ENCODE measurements around the gene ATP5PD.

The ATP5PD gene

DNA sequence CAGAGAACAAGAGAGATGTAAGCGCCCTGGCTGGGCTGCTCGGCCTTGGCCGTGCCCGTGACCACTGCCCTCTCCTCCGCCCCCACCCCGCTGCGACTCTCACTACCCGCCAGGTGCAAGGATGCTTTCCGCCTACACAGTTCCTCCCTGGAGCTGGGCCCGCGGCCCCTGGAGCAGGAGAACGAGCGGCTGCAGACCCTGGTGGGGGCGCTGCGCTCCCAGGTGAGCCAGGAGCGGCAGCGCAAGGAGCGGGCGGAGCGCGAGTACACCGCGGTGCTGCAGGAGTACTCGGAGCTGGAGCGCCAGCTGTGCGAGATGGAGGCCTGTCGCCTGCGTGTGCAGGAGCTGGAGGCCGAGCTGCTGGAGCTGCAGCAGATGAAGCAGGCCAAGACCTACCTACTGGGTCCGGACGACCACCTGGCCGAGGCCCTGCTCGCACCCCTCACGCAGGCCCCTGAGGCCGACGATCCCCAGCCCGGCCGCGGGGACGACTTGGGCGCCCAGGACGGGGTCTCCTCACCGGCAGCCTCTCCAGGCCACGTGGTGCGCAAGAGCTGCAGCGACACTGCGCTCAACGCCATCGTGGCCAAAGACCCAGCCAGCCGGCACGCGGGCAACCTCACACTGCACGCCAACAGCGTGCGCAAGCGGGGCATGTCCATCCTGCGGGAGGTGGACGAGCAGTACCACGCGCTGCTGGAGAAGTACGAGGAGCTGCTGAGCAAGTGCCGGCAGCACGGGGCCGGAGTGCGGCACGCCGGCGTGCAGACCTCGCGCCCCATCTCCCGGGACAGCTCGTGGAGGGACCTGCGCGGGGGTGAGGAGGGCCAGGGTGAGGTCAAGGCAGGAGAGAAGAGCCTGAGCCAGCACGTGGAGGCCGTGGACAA lies 43.5 kb downstream of the ATP5PD start:
- H3K27ac ChIP-seq = no peak overlapping the region
- H3K36me3 ChIP-seq (ENCODE audit: control insufficient read depth, insufficient read depth, low read length) = no peaks in the 10 kb centered on the region
- H3K79me2 ChIP-seq = no peaks in the 10 kb centered on the region
- no peak overlapping the region for H3K4me2 ChIP-seq (ENCODE audit: low read length)
- no peak overlapping the region for H2AFZ ChIP-seq
- no peak for TF ChIP-seq CTCF (IDR thresholded peaks at IDR 0.05)
- no peaks in the 10 kb centered on the region for H3K4me1 ChIP-seq
- H3K27me3 ChIP-seq (ENCODE audit: control insufficient read depth, insufficient read depth, low read length) = no peaks in the 10 kb centered on the region
- no peak overlapping the region for H3K4me3 ChIP-seq (ENCODE audit: low read depth, low read length)
- H3K9ac ChIP-seq = no peak overlapping the region
- no peaks in the 10 kb centered on the region for H3K9me3 ChIP-seq (ENCODE audit: control insufficient read depth, low read length)

- Histone ChIP-seq H3K9me3 (ENCODE audit: control insufficient read depth, low read length) (no peaks in the 10 kb centered on the region), H3K4me1 (no peaks in the 10 kb centered on the region), H3K4me2 (ENCODE audit: low read length) (no peak overlapping the region), H3K27ac (no peak overlapping the region), H3K36me3 (ENCODE audit: control insufficient read depth, insufficient read depth, low read length) (no peaks in the 10 kb centered on the region), H3K4me3 (ENCODE audit: low read depth, low read length) (no peak overlapping the region), H2AFZ (no peak overlapping the region), H3K79me2 (peaks cover 2% of the 10 kb centered on the region), H3K9ac (no peak overlapping the region), H3K27me3 (ENCODE audit: control insufficient read depth, insufficient read depth, low read length) (no peaks in the 10 kb centered on the region)
- TF ChIP-seq CTCF (IDR thresholded peaks at IDR 0.05) = no peak
Measured at GRCh38 chr17:75001915-75002843, 44.6 kb downstream of the ATP5PD start.

DNA sequence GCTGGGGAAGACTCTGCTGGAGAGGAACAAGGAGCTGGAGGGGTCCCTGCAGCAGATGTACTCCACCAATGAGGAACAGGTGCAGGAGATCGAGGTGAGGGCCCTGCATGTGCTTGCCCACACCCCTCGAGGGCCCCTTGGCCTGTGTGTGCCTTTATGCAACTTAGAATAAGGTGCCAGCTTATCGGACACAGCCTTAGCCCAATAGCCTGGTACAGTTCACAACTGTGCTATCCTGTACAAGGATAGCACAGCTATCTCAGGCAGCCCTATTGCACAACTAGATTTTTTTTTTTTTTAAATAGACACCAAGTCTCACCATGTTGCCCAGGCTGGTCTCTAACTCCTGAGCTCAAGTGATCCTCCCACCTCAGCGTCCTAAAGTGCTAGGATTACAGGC lies 47.2 kb downstream of the ATP5PD start:
- Histone ChIP-seq H3K27ac (no peak overlapping the region), H3K36me3 (ENCODE audit: control insufficient read depth, insufficient read depth, low read length) (no peaks in the 10 kb centered on the region)

GRCh38 chr17:74998783-74999182 lies 48.0 kb downstream of the ATP5PD start:
- H3K4me3 ChIP-seq (ENCODE audit: low read depth, low read length) = no peak overlapping the region
- H3K4me1 ChIP-seq = no peaks in the 10 kb centered on the region
- H3K9ac ChIP-seq = no peak overlapping the region
- peaks cover 3% of the 10 kb centered on the region for H3K79me2 ChIP-seq
- no peak overlapping the region for H3K4me2 ChIP-seq (ENCODE audit: low read length)
- H3K9me3 ChIP-seq (ENCODE audit: control insufficient read depth, low read length) = no peaks in the 10 kb centered on the region
- no peak overlapping the region for H2AFZ ChIP-seq
- H3K27ac ChIP-seq = no peak overlapping the region
- no peaks in the 10 kb centered on the region for H3K36me3 ChIP-seq (ENCODE audit: control insufficient read depth, insufficient read depth, low read length)
- H3K27me3 ChIP-seq (ENCODE audit: control insufficient read depth, insufficient read depth, low read length) = no peaks in the 10 kb centered on the region
- TF ChIP-seq CTCF (IDR thresholded peaks at IDR 0.05) = no peak

More for the DNA sequence above, 47.2 kb downstream of the ATP5PD start:
- TF ChIP-seq CTCF (IDR thresholded peaks at IDR 0.05) = no peak
- Histone ChIP-seq H3K27me3 (ENCODE audit: control insufficient read depth, insufficient read depth, low read length) (no peaks in the 10 kb centered on the region), H3K79me2 (peaks cover 3% of the 10 kb centered on the region), H3K4me1 (no peaks in the 10 kb centered on the region), H3K9me3 (ENCODE audit: control insufficient read depth, low read length) (no peaks in the 10 kb centered on the region), H3K9ac (no peak overlapping the region), H2AFZ (no peak overlapping the region), H3K4me3 (ENCODE audit: low read depth, low read length) (no peak overlapping the region), H3K4me2 (ENCODE audit: low read length) (no peak overlapping the region)

All from parathyroid adenoma (tissue), 2 donors.